Keratinocyte (primary cell): ENCODE data around the gene STK32B.

Source experiments
- EZH2 ChIP-seq: IDR thresholded peaks from one replicate; pipeline ENCODE4 v1.6.1; 2012; ENCODE audit warnings: inconsistent platforms, mild to moderate bottlenecking, low read length, moderate library complexity
- TF ChIP-seq, protein P1 (sequence below), 3 experiments: IDR thresholded peaks in 1 of 3; conservative IDR thresholded peaks in 1 of 3; optimal IDR thresholded peaks in 1 of 3; 2 replicates in 2 of 3; 3 replicates in 1 of 3; pipeline versions ENCODE3 to v1.5.1; 2011; ENCODE audit warnings: low read length in 3 of 3, mild to moderate bottlenecking in 3 of 3, moderate library complexity in 2 of 3, control low read depth in 1 of 3, inconsistent platforms in 1 of 3; ENCODE audit not compliant: insufficient read depth in 2 of 3; ENCODE audit errors: extremely low read depth in 1 of 3

- TF ChIP-seq, protein P1, sequence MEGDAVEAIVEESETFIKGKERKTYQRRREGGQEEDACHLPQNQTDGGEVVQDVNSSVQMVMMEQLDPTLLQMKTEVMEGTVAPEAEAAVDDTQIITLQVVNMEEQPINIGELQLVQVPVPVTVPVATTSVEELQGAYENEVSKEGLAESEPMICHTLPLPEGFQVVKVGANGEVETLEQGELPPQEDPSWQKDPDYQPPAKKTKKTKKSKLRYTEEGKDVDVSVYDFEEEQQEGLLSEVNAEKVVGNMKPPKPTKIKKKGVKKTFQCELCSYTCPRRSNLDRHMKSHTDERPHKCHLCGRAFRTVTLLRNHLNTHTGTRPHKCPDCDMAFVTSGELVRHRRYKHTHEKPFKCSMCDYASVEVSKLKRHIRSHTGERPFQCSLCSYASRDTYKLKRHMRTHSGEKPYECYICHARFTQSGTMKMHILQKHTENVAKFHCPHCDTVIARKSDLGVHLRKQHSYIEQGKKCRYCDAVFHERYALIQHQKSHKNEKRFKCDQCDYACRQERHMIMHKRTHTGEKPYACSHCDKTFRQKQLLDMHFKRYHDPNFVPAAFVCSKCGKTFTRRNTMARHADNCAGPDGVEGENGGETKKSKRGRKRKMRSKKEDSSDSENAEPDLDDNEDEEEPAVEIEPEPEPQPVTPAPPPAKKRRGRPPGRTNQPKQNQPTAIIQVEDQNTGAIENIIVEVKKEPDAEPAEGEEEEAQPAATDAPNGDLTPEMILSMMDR (optimal IDR thresholded peaks at IDR 0.05 in 1 of 3, IDR thresholded peaks at IDR 0.05 in 1 of 3, conservative IDR thresholded peaks at IDR 0.05 in 1 of 3; ENCODE audit: extremely low read depth in 1 of 3, insufficient read depth in 2 of 3, low read length in 3 of 3) = no peak
- TF ChIP-seq EZH2 = no peak
Observed at GRCh38 chr4:5072948-5073347, 21.7 kb downstream of the STK32B start.
